ENCODE measurements around the gene CBY1.

Gene CBY1

DNA sequence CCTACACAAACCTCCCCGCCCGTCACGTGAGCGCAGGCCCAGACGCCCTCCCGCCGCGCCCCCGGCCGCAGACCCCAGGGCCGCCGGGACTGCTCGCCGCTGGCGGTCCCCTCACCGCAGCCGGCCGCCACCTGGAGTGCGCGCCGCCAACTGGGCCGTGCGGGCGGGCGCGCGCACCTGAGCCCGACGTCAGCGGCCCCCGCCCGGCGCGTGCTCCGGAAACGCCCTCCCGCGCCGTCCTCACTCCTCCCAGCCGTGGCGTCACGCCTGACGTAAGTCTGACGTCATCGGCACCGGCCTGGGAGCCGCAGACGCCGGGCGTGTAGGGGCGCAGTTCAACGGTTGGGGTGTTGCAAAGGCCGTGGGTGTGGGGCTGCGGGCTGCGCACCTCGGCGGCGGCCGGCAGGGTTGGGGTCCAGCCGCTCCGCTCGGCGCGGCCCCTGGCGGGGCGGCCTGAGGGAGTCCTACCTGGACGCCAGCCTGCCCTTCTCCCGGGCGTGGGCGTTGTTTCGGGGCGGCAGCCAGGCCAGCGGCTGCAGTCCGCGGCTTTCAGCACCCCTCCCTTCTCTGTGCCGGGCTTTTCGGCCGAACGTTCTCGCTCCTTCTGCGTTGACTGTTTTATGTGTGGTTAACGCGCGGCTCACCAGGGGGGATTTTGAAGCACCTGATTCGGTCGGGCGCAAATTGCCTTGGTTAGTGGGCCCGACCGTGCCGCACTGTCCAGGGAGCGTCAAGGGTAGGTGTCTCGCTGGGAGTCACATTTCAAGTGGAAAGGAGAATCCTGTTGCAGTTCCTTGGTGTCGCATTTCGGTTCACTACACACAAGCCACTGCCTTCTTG is 44.6 kb downstream of the CBY1 start, which contains the start of gene JOSD1:
JOSD1 (minus strand) TSS at position 155 of the 840 bp plus-strand sequence. CDS start 956 bp downstream, outside the sequence.
- peak; percentile 96 for DNase-seq (ENCODE audit: low read depth)

DNA sequence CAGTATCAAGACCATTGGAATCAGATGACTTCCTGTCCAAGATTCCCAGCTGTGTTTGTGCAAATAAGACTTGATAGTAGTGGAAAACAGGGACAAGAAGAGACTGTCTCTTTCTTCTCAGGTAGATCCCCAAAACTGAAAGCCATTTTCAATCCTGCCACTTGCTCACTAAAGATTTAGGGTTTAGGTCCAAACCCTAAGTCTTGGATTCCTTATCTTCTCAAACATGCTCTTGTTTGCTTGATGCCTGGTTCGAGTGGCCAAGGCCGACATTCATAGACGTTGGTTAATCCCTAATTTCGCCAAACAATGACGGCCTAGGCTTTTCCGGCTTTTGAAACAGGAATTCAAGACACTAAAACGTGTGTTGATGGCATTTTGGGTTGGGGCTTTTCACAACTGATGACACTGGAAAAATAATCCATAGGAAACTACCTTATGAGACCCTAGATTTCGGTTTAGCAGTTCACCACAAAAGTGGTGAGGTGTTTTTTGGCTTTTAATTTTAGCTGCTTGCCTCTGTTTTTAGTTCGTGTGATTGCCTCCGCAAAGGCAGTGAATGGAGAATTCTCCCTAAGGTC is 48.3 kb downstream of the CBY1 start:
- no peak for DNase-seq (ENCODE audit: low read depth)

DNA sequence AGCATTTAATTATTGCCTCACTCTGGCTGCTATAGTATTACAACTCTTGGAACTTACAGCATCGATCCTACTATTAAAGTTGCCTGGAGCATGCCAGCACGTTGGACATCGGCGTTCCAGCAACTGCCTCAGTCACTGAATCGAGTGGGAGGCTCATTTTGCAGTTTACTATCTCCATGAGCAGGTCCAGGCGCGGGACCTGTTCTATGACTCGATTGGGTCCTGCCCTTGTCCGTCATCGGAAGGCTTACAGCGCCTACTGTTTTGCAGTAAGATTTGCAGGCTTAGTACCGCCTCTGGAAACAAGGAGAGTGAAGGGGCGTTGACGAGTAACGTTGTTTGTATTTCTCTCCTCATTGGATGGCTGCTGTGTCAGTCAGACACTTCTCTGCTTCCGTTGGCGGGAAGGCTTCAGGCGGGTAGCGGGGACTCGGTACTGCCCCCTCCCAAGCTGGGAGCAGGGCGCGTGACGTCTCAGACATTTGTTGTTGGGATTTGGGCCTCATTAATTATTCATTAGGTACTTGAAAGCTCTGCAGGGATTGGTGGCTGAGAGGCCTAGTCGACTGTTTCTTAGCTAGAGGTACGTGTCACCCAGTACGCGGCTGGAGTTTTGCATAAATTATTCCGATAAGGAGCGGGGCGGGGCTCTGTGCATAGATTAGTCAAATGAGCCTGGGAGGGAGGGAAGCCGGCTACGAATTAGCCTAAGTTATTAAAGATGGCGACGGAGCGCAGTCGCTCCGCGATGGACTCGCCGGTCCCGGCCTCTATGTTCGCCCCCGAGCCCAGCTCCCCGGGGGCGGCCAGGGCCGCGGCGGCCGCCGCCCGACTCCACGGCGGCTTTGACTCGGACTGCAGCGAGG is 49.0 kb downstream of the CBY1 start, which contains the start of gene GTPBP1:
GTPBP1 (plus strand) TSS at position 710 of the 866 bp plus-strand sequence; CDS start at position 722, 12 bp downstream.
- DNase-seq (ENCODE audit: low read depth): peak; percentile 92

DNA sequence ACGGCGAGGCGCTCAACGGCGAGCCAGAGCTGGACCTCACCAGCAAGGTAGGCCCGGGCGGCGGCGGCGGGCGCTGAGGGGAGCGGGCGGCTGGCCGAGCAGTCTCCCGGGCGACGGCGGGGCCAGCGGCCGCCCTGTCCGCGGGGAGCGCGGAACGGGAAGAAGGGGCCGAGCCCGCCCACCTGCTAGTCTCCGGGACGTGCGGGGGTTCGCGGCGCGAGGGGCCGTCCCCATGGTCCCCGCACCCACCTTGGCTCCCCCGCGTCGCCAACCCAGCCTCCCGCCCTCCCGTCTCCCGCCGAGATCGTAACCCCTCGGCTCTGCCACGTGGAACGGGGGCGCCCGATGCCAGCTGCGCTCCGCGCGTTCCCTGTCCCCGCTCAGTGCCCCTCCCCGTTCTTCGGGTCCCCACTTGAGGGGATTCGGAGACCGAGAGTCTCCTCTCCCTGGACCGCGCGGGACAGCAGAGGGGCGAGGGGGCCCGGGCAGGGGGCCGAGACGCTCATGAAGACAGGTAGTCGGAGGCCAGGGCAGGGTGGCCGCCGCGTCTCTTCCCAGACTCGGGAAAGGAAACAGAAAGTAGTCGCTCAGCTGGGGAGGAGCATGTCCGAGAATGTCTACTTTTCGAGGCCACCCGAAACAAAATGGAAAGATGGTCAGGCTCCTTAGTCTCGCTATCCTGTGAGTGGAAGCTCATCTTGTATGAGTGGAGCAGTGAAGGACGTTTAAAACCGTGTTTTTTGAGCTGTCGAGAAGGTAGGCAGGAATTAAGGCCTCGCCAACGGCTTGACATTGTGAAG is 49.9 kb downstream of the CBY1 start:
- no peak for DNase-seq (ENCODE audit: low read depth)

DNA sequence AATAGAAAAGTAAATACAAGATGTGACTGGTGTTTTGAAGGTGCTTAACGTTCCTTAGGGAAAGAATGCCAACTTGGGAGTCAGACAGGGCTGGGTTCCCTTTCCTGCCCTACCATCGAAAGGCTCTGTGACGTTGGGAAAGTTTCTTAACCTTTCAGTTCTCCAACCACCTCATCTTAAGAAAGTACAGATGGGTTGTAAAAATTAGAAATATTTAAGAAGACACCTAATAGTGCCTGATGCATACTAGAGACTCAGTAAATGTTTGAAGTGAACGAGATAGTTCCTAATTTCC is 50.4 kb downstream of the CBY1 start:
- no peak for DNase-seq (ENCODE audit: low read depth)

DNA sequence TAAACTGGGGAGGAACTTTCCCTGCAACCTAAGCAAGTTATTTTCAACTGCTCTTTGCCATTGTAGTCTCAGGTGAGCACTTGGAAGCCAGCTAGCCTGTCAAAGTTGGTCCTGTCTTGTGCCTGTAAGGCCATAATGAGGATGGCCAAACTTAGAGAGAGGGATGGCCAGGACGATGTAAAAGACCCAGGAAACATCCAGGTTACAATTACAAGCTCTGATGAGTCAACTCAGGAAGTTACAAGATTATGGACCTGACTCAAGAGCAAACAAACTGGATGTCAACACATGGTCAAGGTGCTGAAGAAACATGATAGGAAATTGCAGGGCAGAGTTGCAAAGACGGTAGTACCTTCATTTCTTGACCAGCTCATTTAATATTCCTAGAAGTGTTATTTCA is 50.9 kb downstream of the CBY1 start:
- DNase-seq (ENCODE audit: low read depth): no peak

DNA sequence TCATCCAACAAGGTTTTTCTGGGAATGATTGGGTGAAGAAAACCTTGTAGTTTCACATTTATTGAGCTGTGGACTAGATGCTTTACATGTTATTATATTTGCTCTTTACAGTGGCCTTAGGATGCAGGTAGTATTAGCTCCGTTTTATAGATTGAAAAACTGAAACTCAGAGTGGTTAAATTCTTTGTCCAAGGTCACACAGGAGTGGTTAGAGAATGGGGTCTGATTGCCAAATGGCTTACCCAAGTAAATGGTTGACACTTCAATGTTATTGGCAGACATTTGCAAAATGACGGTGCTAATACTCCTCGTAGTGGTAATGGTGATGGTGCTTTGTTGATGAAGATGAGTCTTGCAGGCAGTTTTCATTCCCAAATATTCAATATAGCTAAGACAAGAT is 51.5 kb downstream of the CBY1 start:
- DNase-seq (ENCODE audit: low read depth): no peak

DNA sequence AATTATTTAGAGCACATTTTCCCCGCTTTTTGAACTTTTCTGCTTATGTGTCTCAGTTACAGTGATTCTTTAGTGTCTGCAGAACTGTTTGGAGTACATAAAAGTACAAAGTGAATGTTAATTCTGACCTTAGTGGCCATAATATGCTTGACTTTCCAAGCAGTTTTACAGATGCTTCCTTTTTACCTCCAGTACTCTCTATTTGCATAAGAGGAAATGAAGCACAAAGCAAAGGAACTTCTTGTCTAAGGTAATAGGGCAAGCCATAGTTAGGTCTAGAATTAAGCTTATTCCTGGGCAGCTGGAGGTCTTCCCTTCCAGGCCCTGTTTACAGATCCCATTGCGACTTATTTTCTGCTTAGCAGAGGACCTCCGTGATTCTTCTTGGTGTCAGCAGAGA is 52.9 kb downstream of the CBY1 start:
- no peak for DNase-seq (ENCODE audit: low read depth)

DNA sequence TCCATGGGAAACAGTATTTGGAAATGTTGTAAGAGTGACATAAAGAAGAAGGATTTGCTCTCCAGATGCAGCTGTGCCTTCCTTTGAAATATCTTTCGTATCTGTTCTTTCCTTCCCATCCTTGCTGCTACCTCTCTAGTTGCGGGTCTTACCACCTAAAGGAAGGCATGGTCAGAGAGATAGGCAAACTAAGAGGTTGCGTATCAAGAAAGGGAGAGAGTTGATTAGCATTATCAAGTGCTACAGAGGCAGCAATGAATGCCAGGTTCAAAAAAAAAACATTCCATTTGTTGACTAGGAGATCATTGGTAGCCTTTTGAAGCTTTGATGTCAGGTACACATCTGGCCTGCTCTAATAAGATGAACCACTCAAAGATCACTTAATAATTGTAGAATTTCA is 53.9 kb downstream of the CBY1 start:
- no peak for DNase-seq (ENCODE audit: low read depth)

DNA sequence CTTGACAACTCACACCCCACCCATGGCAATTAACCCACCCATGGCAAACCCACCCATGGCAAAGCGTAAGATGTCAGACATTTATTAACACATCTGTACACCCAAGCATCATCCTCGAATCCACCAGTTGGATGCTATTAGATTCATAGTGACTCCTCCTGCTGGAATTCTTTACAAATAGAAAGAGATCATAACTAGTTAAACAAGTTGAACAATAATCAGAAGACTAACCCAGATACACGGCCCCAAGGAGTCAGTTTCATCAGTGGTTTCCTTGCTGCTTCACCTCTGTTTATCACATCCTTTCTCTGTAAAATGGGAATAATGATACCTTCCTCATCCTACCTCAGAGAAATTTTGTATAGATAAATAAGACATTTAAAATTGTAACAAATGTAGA is 54.4 kb downstream of the CBY1 start:
- no peak for DNase-seq (ENCODE audit: low read depth)

DNA sequence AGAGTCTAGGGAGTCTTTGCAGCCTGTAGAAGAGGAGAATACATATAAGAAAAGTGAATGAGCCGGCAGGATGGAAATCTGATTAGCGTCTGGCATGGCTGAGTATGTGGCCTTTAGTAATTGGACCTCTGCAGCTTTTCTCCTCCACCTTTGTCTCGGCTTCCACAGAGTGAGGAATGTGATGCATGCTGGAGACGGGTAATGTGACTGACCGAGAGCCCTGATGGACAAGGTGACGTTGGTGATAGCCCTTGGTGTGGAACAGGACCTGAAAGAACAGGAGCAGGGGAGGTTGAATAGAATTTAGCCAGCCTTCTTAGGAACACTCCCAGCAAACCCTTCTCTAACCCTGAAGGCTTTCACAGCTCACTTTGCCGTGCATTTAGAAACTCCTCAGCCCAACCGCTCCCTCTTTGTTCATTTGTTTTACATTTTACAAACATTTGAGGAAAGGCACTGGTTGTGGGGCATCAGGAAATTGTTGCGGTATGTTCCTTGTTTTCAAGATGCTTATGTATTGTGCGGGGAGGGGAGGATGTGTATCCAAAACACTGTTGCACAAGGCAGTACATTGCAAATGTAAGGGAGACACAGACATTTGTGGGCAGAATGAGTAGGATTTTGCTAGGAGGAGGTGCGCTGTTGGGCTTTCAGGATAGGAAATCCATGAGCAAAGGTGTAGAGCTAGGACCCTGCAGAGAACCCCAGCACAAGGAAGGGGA is 56.2 kb downstream of the CBY1 start:
- no peak for DNase-seq (ENCODE audit: low read depth)

DNA sequence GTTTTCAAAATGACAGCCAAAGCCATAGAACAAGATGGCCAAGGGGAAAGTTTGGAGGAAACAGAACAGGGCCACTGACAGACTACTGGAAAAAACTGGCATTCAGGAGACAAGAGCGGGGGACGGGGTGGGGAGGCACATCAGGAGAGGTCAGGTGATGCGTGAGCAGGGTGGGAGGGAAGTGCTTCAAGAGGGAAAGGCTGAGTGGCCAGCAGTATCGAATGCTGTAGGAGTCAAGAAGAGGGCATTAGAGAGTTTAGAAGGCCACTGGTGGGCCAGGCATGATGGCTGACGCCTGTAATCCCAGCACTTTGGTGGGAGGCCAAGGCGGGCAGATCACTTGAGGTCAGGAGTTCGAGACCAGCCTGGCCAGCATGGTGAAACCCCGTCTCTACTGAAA is 57.5 kb downstream of the CBY1 start:
- DNase-seq (ENCODE audit: low read depth): no peak

DNA sequence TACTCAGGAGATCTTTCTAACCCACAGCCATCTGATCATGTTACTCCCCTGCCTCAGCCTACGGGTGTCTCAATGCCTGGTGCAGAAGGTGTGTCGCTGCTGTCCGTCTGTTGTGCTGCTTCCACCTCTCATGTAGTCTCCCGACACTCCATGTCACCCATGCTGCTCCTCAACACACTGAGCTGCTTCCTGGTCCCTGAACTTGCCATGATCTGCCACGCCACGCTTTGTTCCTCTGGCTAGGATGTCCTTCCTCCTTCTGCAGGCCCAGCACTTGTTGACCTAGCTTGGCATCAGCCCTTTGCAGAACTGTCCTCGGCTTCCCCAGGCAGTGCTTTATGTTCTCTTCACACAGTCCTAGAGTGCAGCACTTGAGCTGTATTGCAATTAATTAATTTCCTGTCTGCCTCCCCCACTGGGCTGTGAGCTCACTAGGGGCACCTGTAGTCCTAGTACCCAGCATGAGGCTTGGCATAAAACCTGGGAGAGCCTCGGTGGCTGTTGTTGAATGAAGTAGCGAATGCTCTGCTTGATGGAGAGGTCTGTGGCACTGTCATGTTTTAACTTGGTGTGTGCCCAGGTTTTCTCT is 58.8 kb downstream of the CBY1 start:
- DNase-seq (ENCODE audit: low read depth): no peak

DNA sequence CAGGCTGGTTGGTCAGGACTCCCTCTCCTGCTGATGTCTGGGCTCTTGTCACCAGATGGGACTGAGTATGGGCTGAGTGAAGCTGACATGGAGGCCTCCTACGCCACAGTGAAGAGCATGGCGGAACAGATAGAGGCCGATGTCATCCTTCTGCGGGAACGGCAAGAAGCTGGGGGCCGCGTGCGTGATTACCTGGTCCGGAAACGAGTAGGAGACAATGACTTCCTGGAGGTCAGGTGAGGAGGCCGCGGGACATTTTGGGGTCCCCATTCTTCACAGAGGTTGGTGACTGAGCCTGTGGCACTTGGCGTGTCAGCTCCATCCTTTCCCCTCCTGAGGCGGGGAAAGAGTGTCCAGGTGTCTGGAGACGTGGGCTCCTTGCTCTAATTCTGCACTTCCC is 59.4 kb downstream of the CBY1 start:
- DNase-seq (ENCODE audit: low read depth): no peak

DNA sequence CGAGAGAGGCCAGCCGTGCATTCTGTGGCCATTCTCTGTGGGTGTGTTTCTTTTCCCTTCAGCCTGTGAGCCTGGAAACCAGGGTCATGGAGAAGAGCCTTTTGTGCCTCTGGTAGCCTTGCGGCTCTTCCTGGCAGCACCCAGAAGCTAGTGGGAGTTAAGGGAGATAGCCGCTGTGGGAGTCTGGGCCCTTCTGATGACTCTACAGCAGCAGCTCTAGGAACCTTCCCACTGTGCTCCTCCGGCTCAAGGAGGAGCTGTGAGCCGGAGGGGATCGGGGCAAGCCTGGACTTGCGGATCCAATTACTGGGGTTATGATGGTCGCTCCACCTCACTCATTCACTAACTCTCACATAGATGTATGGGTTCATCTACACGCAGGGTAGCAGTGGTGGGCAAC is 59.8 kb downstream of the CBY1 start:
- no peak for DNase-seq (ENCODE audit: low read depth)

DNA sequence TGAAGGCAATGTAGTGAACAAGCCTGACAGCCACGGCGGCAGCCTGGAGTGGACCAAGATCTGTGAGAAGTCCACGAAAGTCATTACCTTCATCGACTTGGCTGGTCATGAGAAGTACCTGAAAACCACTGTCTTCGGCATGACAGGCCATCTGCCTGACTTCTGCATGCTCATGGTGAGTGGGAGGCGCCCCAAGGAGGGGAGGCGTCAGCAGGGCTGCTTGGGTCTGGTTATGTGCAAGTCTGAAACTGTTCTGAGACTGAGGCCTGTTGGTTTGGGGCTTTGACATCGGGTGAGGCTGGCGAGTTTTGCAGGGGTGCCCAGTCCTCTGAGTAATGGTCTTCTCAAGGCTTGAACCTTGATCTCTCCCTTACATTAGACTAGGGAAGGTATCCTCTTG is 60.4 kb downstream of the CBY1 start:
- DNase-seq (ENCODE audit: low read depth): no peak

DNA sequence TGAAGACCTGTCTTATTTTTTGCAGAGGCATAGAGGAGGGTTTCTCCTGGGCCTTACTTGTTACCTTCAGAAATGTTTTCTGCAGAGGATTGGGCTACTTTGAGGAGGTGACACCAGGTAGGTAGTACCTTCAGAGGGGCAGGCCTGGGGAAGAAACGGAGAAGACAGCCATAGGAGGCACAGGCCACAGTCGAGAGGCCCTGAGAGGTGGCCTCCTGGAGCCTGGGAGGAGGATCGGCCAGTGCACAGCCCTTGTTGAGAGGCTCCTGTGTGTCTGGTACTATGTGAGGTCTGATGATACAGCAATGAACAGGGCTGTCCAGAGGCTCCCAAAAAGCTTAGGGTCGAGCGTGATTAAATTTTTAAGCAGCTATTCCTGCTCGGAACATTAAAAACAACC is 60.8 kb downstream of the CBY1 start:
- no peak for DNase-seq (ENCODE audit: low read depth)

DNA sequence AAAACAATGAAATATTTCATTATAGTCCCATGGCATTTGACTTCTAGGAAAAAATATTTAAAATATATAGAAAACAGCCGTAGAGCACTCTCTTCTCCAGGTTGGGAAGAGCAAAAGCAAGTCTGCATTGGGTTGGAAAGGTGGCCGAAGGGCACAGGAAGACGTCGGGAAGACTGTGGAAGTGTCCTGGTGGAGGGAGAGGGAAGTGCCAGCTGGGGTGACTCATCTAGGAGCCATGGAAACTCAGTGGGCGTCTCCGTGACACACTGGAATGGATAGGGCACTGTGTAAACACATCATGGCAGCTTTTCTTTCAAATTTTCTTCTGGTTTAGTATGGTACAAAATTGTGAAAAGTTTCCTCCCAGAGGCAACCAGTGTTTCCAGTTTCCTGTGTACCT is 62.0 kb downstream of the CBY1 start:
- DNase-seq (ENCODE audit: low read depth): no peak

DNA sequence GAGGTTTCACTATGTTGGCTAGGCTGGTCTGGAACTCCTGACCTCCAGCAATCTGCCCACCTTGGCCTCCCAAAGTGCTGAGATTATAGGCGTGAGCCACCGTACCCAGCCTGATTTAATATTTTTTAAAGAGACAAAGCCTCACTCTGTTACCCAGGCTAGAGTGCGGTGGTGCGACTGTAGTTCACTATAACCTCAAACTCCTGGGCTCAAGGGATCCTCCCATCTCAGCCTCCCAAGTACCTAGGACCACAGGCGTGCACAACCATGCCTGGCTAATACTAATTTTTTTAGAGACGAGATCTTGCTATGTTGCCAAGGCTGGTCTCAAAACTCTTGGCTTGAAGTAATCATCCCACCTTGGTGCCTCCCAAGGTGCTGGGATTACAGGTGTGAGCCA is 62.8 kb downstream of the CBY1 start:
- no peak for DNase-seq (ENCODE audit: low read depth)

DNA sequence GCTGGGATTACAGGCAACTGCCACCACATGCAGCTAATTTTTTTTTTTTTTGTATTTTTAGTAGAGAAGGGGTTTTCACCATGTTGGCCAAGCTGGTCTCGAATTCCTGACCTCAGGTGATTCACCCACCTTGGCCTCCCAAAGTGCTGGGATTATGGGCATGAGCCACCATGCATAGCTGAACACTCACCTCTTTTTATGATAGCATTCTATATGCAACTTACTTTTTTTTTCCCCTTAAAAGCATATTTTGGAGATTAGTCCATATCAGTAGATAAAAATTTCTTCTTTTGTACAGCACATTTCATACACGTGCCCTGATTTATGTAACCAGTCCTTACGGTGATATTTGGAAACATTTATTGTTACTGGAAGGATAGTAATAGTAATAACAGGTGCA is 63.9 kb downstream of the CBY1 start:
- DNase-seq (ENCODE audit: low read depth): no peak

DNA sequence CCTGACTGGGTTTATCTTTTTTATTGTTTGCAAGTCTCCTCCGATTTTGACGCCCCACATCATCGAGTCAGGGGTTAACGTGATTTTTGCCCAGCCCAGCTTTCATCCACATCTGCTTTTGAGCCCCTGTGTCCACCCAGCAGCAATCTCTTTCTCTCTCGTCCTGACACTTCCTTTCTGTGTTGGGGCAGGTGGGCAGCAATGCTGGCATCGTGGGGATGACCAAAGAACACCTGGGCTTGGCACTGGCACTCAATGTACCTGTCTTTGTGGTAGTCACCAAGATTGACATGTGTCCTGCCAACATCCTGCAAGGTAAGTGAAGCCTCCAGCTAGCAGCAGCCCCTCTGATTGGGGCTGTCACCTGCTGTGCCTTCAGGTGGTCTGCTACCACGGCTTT is 65.1 kb downstream of the CBY1 start:
- DNase-seq (ENCODE audit: low read depth): no peak
